Fibroblast of pulmonary artery (primary cell): Measurements from ENCODE around the gene STK17A.
A peak's percentile ranks its signal among the peaks of the same experiment; 100 is the strongest.
"Not testable (repeated sequence)": the region's sequence is repeated elsewhere in the genome, so short reads cannot be mapped to it uniquely, and the experiment has no call there.

Experiments
- DNase-seq: peaks from one replicate; pipeline ENCODE4 v3.0.0-alpha.2; 2010; ENCODE audit warnings: low read depth
- H3K4me3 ChIP-seq: replicated peaks from 2 replicates; pipeline ENCODE4 v1.5.1; 2011; ENCODE audit warnings: low read depth, mild to moderate bottlenecking, control low read depth, low read length, moderate library complexity
- CTCF ChIP-seq: IDR thresholded peaks from 2 replicates; pipeline ENCODE4 v1.5.1; 2011; ENCODE audit warnings: mild to moderate bottlenecking, control low read depth, low read length, inconsistent platforms; ENCODE audit errors: missing control alignments

STK17A gene

GRCh38 chr7:43624156-43624555, 41.2 kb downstream of the STK17A start:
- DNase-seq, result no peak
- no peak overlapping the region for H3K4me3 ChIP-seq
- TF ChIP-seq CTCF, result no peak

- DNase-seq, result no peak
- TF ChIP-seq CTCF, result no peak
- H3K4me3 ChIP-seq, result no peak overlapping the region
These were observed 42.5 kb downstream of the STK17A start for GRCh38 chr7:43625453-43625852.

GRCh38 chr7:43625980-43626379, 43.1 kb downstream of the STK17A start:
- H3K4me3 ChIP-seq, result no peak overlapping the region
- no peak for DNase-seq
- TF ChIP-seq CTCF, result no peak

- no peak for TF ChIP-seq CTCF
- no peak overlapping the region for H3K4me3 ChIP-seq
- DNase-seq, result no peak
These were observed 43.8 kb downstream of the STK17A start for GRCh38 chr7:43626695-43627094.

- not testable (repeated sequence) for DNase-seq, H3K4me3 ChIP-seq
These were observed 44.9 kb downstream of the STK17A start for GRCh38 chr7:43627798-43628197.

- H3K4me3 ChIP-seq, result no peak overlapping the region
- TF ChIP-seq CTCF, result no peak
- DNase-seq, result peak; percentile 13
These were observed 45.5 kb downstream of the STK17A start for GRCh38 chr7:43628431-43628830.

GRCh38 chr7:43629857-43630256, 46.9 kb downstream of the STK17A start:
- DNase-seq, result no peak
- no peak overlapping the region for H3K4me3 ChIP-seq
- no peak for TF ChIP-seq CTCF

GRCh38 chr7:43630482-43630881, 47.6 kb downstream of the STK17A start:
- H3K4me3 ChIP-seq, result no peak overlapping the region
- no peak for TF ChIP-seq CTCF
- DNase-seq, result no peak
